CD14-positive monocyte (primary cell): Measurements from ENCODE around the gene ERG. TPM values are rescaled to one million over a fixed set of nuclear protein-coding genes. Genes with fewer than 3 reads are reported as not detected.

Experiments used
- DNase-seq, 3 donors: peaks; one replicate each; pipeline ENCODE4 v3.0.0-alpha.2; 2011 to 2022
- H2AFZ ChIP-seq: 2 replicates; pipeline ENCODE4 v1.6.0; 2012; ENCODE audit warnings: mild to moderate bottlenecking, low read depth, low read length, inconsistent platforms; ENCODE audit not compliant: insufficient read depth, poor library complexity, severe bottlenecking
- H3K27ac ChIP-seq, 2 donors: 1 replicate in 1 of 2; 2 replicates in 1 of 2; pipeline ENCODE4 v1.5.1; 2012 to 2013; ENCODE audit warnings: low read length in 2 of 2, control low read depth in 1 of 2, inconsistent platforms in 1 of 2, low read depth in 1 of 2, mild to moderate bottlenecking in 1 of 2
- H3K27me3 ChIP-seq, 2 donors: one replicate each; pipeline versions ENCODE4 v1.6.0 to v1.6.1; 2011 to 2013; ENCODE audit warnings: low read length in 2 of 2; ENCODE audit not compliant: control insufficient read depth in 2 of 2, insufficient read depth in 2 of 2
- H3K36me3 ChIP-seq, 2 donors: replicated peaks in 1 of 2; 1 replicate in 1 of 2; 2 replicates in 1 of 2; pipeline versions ENCODE4 v1.5.1 to v1.6.1; 2012 to 2013; ENCODE audit warnings: low read length in 2 of 2, control low read depth in 1 of 2, inconsistent platforms in 1 of 2, mild to moderate bottlenecking in 1 of 2; ENCODE audit not compliant: insufficient read depth in 2 of 2, control insufficient read depth in 1 of 2
- H3K4me1 ChIP-seq, 2 donors: 1 replicate in 1 of 2; 2 replicates in 1 of 2; pipeline versions ENCODE4 v1.5.1 to v1.6.1; 2012 to 2013; ENCODE audit warnings: low read length in 2 of 2, control low read depth in 1 of 2, inconsistent platforms in 1 of 2, mild to moderate bottlenecking in 1 of 2, moderate library complexity in 1 of 2; ENCODE audit not compliant: insufficient read depth in 2 of 2, control insufficient read depth in 1 of 2
- H3K4me2 ChIP-seq: replicated peaks from 2 replicates; pipeline ENCODE3; 2012; ENCODE audit warnings: low read length, moderate library complexity, mild to moderate bottlenecking; ENCODE audit not compliant: poor library complexity, severe bottlenecking; ENCODE audit errors: extremely low read depth
- H3K4me3 ChIP-seq, 3 experiments: fragments of 200-600 bp in 1 of 3; sonication (generic) in 1 of 3; replicated peaks in 1 of 3; 1 replicate in 2 of 3; 2 replicates in 1 of 3; pipeline ENCODE4 v1.5.1; 2011 to 2013; ENCODE audit warnings: low read length in 3 of 3, mild to moderate bottlenecking in 3 of 3, control low read depth in 2 of 3, low read depth in 2 of 3, inconsistent platforms in 1 of 3, moderate library complexity in 1 of 3
- H3K79me2 ChIP-seq: 2 replicates; pipeline ENCODE4 v1.6.0; 2012; ENCODE audit warnings: mild to moderate bottlenecking, control low read depth, inconsistent platforms, low read length, moderate library complexity; ENCODE audit not compliant: insufficient read depth
- H3K9ac ChIP-seq: 2 replicates; pipeline ENCODE4 v1.6.0; 2017; ENCODE audit warnings: low read length, mild to moderate bottlenecking; ENCODE audit not compliant: insufficient read depth, poor library complexity, severe bottlenecking
- H3K9me3 ChIP-seq, 2 donors: replicated peaks in 1 of 2; 1 replicate in 1 of 2; 2 replicates in 1 of 2; pipeline versions ENCODE4 v1.5.1 to v1.6.1; 2012 to 2013; ENCODE audit warnings: low read length in 2 of 2, control low read depth in 1 of 2; ENCODE audit not compliant: control insufficient read depth in 1 of 2, insufficient read depth in 1 of 2
- H4K20me1 ChIP-seq: 2 replicates; pipeline ENCODE4 v1.6.0; 2012; ENCODE audit warnings: mild to moderate bottlenecking, low read length, control low read depth, moderate library complexity; ENCODE audit not compliant: insufficient read depth
- H3K27ac Mint-ChIP-seq, 7 donors: one replicate each; pipeline ENCODE4 v1.8.0; 2020; ENCODE audit warnings: mild to moderate bottlenecking in 7 of 7, mixed read lengths in 7 of 7, moderate library complexity in 6 of 7, inconsistent platforms in 2 of 7
- H3K27me3 Mint-ChIP-seq, 3 donors: one replicate each; pipeline ENCODE4 v1.8.0; 2021 to 2022; ENCODE audit warnings: low read depth in 3 of 3, mild to moderate bottlenecking in 3 of 3, mixed read lengths in 3 of 3, moderate library complexity in 3 of 3, inconsistent platforms in 1 of 3
- H3K36me3 Mint-ChIP-seq, 2 donors: one replicate each; pipeline ENCODE4 v1.8.0; 2020; ENCODE audit warnings: mixed read lengths in 2 of 2, inconsistent platforms in 1 of 2, mild to moderate bottlenecking in 1 of 2
- H3K4me1 Mint-ChIP-seq: one replicate; pipeline ENCODE4 v1.8.0; 2020; ENCODE audit warnings: mild to moderate bottlenecking, mixed read lengths
- H3K4me3 Mint-ChIP-seq, 2 donors: one replicate each; pipeline ENCODE4 v1.8.0; 2020; ENCODE audit warnings: mild to moderate bottlenecking in 2 of 2, mixed read lengths in 2 of 2, moderate library complexity in 1 of 2
- H3K9me3 Mint-ChIP-seq, 7 donors: one replicate each; pipeline ENCODE4 v1.8.0; 2020 to 2022; ENCODE audit warnings: mixed read lengths in 7 of 7, mild to moderate bottlenecking in 6 of 7, moderate library complexity in 6 of 7, inconsistent platforms in 2 of 7
- WGBS: methylation state at CpG from one replicate; pipeline ENCODE4 v1.1.5; 2013; ENCODE audit warnings: missing lambda C conversion rate; ENCODE audit not compliant: insufficient coverage; 5-methylcytosine and 5-hydroxymethylcytosine counted together
- intact Hi-C, 2 donors: fragments of 100-400 bp; cut with micrococcal nuclease; formaldehyde crosslinking; loops; one replicate each; pipeline versions ENCODE4 v1.15.0 to v1.15.1; 2023
- polyA plus RNA-seq, 3 donors: library from polyadenylated mRNA; depleted of rRNA in 1 of 3; unstranded in 2 of 3; stranded (reverse) in 1 of 3; fragments of 300-500 nt in 2 of 3; fragments of >200 nt in 1 of 3; fragmentation: Illumina TruSeq in 2 of 3; gene quantifications; 1 replicate in 2 of 3; 2 replicates in 1 of 3; pipeline ENCODE4 v1.2.3, GENCODE V29; 2012 to 2021
- TF ChIP-seq, protein P1 (sequence below): fragments of 200-600 bp; IDR thresholded peaks from one replicate; pipeline ENCODE4 v1.8.0; 2022; ENCODE audit warnings: antibody characterized with exemption, mild to moderate bottlenecking

Gene ERG
- polyA plus RNA-seq, 3 donors, result 0.16 to 0.22 TPM; not detected in 1

DNA sequence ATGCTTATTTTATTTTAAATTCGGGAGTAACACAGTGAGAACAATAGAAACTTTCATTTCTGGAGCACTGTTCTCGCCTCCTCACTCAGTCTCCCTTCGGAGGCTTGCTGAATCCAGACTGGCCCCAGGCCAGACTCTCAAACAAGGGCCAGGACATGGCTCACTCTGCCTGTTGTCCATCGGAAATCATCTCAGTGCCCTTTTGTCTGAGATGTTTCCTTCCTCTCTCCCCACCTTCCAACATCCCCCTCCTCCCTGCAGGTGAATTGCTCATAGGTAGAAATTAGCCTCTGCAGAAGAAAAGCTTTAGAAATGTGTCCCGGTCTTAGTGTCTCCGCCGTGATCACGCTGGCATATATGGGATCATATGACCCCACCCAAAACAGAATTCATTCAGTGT lies 55.2 kb downstream of the ERG start:
- peak overlapping the region in 1 of 7 donors; percentile 18 for H3K27ac Mint-ChIP-seq
- H3K4me1 ChIP-seq, result peaks cover 35 to 42% of the 10 kb centered on the region in 2 donors
- no peak overlapping the region for H3K4me2 ChIP-seq
- TF ChIP-seq, protein P1, sequence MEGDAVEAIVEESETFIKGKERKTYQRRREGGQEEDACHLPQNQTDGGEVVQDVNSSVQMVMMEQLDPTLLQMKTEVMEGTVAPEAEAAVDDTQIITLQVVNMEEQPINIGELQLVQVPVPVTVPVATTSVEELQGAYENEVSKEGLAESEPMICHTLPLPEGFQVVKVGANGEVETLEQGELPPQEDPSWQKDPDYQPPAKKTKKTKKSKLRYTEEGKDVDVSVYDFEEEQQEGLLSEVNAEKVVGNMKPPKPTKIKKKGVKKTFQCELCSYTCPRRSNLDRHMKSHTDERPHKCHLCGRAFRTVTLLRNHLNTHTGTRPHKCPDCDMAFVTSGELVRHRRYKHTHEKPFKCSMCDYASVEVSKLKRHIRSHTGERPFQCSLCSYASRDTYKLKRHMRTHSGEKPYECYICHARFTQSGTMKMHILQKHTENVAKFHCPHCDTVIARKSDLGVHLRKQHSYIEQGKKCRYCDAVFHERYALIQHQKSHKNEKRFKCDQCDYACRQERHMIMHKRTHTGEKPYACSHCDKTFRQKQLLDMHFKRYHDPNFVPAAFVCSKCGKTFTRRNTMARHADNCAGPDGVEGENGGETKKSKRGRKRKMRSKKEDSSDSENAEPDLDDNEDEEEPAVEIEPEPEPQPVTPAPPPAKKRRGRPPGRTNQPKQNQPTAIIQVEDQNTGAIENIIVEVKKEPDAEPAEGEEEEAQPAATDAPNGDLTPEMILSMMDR, result no peak
- peaks cover 8% of the 10 kb centered on the region for H3K79me2 ChIP-seq
- H3K4me3 Mint-ChIP-seq, result no peak overlapping the region
- H4K20me1 ChIP-seq, result no peaks in the 10 kb centered on the region
- no peaks in the 10 kb centered on the region for H3K9me3 ChIP-seq
- intact Hi-C loops, result no loop called here
- no peaks in the 10 kb centered on the region for H3K27me3 ChIP-seq
- H3K36me3 Mint-ChIP-seq, result peaks cover 0 to 11% of the 10 kb centered on the region in 2 donors
- no peak overlapping the region for H3K27ac ChIP-seq
- no peaks in the 10 kb centered on the region for H3K36me3 ChIP-seq
- WGBS, result 100% methylated on average over 3 of the region's 8 CpGs
- H3K4me1 Mint-ChIP-seq, result peaks cover 44% of the 10 kb centered on the region
- H2AFZ ChIP-seq, result no peak overlapping the region
- no peak overlapping the region for H3K4me3 ChIP-seq
- no peaks in the 10 kb centered on the region for H3K27me3 Mint-ChIP-seq
- H3K9me3 Mint-ChIP-seq, result no peaks in the 10 kb centered on the region
- H3K9ac ChIP-seq, result no peak overlapping the region
- DNase-seq, result no peak

DNA sequence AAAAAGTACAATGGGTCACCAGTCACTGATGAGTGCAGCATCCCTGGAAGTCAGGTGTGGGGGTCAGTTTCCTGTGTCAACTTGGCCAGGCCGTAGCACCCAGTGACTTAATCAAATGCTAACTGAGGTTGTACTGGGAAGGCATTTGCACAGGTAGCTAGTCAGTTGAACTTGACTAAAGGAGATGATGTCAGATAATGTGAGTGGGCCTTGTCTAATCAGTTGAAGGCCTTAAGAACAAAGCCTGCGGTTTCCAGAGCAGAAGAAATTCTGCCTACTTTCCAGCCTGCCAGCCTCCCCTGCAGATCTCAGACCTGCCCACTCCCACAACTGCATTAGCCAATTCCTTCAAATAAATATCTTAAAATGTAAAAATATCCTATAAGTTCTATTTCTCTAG lies 57.1 kb downstream of the ERG start:
- no peaks in the 10 kb centered on the region for H3K79me2 ChIP-seq

More for the DNA sequence above, 57.1 kb downstream of the ERG start:
- H3K27ac Mint-ChIP-seq, result peak overlapping the region in 2 of 7 donors; percentile 32 to 76
- H3K27me3 Mint-ChIP-seq, result no peaks in the 10 kb centered on the region
- Histone ChIP-seq H3K36me3 (no peaks in the 10 kb centered on the region), H3K27ac (no peak overlapping the region), H3K27me3 (no peaks in the 10 kb centered on the region), H3K4me1 (peaks cover 41 to 48% of the 10 kb centered on the region in 2 donors), H3K4me3 (no peak overlapping the region), H4K20me1 (no peaks in the 10 kb centered on the region), H2AFZ (peak overlapping the region; percentile 36), H3K4me2 (no peak overlapping the region), H3K9ac (no peak overlapping the region), H3K9me3 (no peaks in the 10 kb centered on the region)
- TF ChIP-seq, protein P1, result no peak
- intact Hi-C loops, result no loop called here
- DNase-seq, result no peak
- no peaks in the 10 kb centered on the region for H3K9me3 Mint-ChIP-seq
- H3K4me1 Mint-ChIP-seq, result peaks cover 50% of the 10 kb centered on the region
- 55% methylated on average over 1 of the region's 2 CpGs for WGBS
- no peak overlapping the region for H3K4me3 Mint-ChIP-seq
- H3K36me3 Mint-ChIP-seq, result peaks cover 0 to 11% of the 10 kb centered on the region in 2 donors
